Astrocyte of the cerebellum (primary cell): ENCODE results near the gene SLC6A17.

Experiments used
- DNase-seq: peaks from one replicate; pipeline ENCODE4 v3.0.0-alpha.2; 2011; ENCODE audit warnings: low read depth
- H3K4me3 ChIP-seq: 2 replicates; pipeline ENCODE4 v1.5.1; 2011; ENCODE audit warnings: mild to moderate bottlenecking, low read depth, low read length, moderate library complexity
- in situ Hi-C: cut with HindIII; loops from 2 replicates; pipeline ENCODE4 v1.10.0; 2017; ENCODE audit warnings: low sequenced_read_pairs
- TF ChIP-seq, protein P1 (sequence below): IDR thresholded peaks from 2 replicates; pipeline ENCODE4 v1.5.1; 2012; ENCODE audit warnings: low read length, low read depth, moderate library complexity, mild to moderate bottlenecking; ENCODE audit errors: missing control alignments

SLC6A17 gene

DNA sequence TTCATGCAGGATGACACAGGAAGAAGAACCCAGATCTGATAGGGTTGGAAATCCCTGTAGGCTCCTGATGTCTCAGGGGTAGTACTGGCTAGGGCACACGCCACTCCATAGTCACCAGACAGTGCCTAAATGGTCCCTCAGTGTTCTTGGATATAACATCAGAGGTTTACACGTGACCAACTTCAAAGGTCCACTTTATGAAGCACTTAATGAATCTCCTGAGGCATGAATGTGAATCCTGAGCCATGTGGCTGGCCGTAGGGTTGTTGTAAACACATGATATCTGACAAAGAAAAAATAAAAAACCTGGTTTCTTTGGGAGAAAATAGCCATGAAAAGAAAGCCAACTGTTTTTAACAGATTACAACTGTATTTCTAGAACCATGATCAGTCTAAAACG is 27.5 kb downstream of the SLC6A17 start:
- in situ Hi-C loops: no loop called here
- no peak overlapping the region for H3K4me3 ChIP-seq
- no peak for DNase-seq
- TF ChIP-seq, protein P1, sequence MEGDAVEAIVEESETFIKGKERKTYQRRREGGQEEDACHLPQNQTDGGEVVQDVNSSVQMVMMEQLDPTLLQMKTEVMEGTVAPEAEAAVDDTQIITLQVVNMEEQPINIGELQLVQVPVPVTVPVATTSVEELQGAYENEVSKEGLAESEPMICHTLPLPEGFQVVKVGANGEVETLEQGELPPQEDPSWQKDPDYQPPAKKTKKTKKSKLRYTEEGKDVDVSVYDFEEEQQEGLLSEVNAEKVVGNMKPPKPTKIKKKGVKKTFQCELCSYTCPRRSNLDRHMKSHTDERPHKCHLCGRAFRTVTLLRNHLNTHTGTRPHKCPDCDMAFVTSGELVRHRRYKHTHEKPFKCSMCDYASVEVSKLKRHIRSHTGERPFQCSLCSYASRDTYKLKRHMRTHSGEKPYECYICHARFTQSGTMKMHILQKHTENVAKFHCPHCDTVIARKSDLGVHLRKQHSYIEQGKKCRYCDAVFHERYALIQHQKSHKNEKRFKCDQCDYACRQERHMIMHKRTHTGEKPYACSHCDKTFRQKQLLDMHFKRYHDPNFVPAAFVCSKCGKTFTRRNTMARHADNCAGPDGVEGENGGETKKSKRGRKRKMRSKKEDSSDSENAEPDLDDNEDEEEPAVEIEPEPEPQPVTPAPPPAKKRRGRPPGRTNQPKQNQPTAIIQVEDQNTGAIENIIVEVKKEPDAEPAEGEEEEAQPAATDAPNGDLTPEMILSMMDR: no peak

DNA sequence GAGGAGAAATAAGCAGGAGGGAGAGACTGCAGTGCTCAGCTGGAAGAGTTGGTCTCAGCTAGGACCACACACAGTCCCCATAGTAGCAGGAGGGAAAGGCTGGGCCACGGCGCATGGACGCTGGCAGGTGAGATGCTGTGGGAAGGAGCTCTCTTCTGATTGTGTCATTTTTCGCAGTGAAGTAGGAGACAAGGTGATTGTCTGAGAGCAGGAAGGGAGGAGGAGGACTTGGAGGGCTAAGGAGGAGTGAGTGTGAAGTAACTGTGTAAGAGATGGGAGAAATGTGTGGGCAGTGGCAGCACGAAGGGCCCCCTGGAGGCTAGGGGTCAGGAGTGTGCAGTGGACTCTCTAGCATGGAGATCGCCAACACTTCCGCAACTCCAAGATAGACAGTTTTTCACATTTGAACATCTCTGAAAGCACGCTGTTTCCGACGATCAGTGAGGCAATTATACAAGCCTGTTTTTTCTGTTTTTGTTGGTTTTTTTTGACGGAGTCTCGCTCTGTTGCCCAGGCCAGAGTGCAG is 33.4 kb downstream of the SLC6A17 start:
- TF ChIP-seq, protein P1: no peak
- in situ Hi-C loops: no loop called here
- no peak overlapping the region for H3K4me3 ChIP-seq
- DNase-seq: no peak

DNA sequence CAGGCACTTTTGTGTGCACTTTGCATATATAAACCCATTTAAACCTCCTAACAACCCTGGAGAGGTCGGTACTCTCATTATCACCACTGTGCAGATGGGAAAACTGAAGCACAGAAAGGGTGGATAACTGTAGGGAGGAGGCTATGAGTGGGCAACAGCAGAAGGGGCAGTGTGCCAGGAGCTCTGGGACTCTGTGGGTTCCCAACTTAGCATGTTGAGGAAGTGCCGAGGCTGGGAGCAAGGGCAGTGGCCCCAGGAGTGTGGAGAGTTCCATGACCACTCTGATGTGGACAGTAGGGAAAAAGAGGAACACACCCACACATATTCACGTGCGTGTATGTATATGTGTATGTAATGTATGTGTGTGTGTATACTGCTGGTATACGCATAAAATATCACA is 34.2 kb downstream of the SLC6A17 start:
- TF ChIP-seq, protein P1: no peak
- DNase-seq: no peak
- in situ Hi-C loops: no loop called here
- H3K4me3 ChIP-seq: no peak overlapping the region

DNA sequence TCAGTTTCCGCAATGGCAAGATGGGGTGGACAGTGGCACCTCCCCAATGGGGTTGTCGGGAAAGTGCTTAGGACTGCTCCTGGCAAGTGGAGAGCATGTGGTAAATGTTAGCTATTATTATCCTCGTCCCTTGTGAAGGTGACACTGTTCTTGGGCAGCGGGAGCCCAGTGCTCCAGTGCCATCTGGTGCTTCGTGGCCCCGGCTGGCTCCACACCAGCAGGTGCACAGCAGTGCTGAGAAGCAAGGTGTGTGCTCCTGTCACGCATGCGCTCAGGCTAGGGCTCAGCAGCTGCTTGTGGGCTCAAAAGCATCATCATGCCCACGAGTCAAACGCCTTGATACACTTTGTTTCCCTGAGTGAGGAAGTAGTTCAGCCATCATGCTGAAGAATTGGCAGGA is 34.9 kb downstream of the SLC6A17 start:
- no peak overlapping the region for H3K4me3 ChIP-seq
- in situ Hi-C loops: no loop called here
- no peak for DNase-seq
- TF ChIP-seq, protein P1: no peak

DNA sequence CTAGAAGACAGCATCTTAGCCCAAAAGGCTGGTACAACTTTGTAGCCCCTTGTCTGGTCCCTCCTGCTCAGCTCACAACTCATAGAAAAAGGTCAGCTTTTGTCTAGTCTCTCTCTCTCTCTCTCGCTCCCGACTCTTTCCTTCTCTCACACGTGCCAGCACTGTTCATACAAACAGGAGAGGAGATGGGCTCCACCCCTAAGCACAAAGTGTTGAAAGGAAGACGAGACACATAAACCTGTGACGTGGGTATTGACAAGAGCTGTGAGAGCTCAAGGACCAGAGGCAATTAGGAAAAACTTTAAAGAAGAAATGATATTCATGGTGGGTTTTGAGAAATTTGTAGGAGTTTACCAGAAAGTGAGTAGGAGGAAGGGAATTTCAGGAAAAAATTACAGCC is 36.3 kb downstream of the SLC6A17 start:
- TF ChIP-seq, protein P1: no peak
- no peak for DNase-seq
- H3K4me3 ChIP-seq: no peak overlapping the region
- in situ Hi-C loops: no loop called here

DNA sequence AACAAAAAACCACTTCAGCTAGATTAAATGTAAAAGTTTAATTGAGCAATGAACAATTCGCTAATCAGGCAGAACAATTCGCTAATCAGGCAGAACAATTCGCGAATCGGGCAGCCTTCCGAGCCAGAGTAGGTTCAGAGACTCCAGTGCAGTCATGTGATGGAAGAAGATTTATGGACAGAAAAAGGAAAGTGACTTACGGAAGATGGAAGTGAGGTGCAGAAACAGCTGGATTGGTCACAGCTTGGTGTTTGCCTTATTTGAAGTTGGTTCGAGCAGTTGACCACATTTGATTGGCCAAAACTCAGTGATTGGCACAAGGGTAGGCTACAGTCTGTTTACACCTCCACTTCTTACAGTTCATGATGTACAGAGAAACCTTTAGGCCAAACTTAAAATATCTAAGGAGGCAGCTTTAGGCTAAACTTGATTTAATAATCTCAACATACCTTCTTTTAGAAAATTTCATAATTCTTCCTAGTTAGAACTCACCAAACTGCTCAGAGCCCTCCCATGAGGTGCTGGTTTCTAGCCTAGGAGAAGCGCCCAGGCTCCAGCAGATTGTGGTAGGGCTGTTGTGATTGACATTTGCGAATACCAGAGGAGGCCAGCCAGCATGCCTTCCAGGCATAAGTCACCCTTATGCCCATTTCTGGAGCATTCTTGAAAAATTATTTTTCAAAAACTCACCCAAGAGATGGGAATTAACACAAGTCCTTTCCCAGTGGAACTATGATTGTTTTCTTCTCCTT is 37.0 kb downstream of the SLC6A17 start:
- in situ Hi-C loops: no loop called here

More for the DNA sequence above, 37.0 kb downstream of the SLC6A17 start:
- TF ChIP-seq, protein P1: no peak
- no peak overlapping the region for H3K4me3 ChIP-seq
- DNase-seq: no peak
